Activated B cell treated with CpG ODN at 0.5 μM for 24 hours (primary cell): ENCODE data around the gene AZI2. TPM values are rescaled to one million over a fixed set of nuclear protein-coding genes. Genes with fewer than 3 reads are reported as not detected.

Experiments
- ATAC-seq: fragments of 200-7000 bp; cut with Tn5 transposase; one replicate; pipeline ENCODE4 v1.10.0; 2021; ENCODE audit warnings: low read depth, mild to moderate bottlenecking, moderate library complexity
- CTCF ChIA-PET: fragments of 350-600 bp; sonication (Branson Sonifier 250); formaldehyde crosslinking; loops from one replicate; lab custom pipeline; 2021; ENCODE audit warnings: antibody characterized with exemption; lab: Charles Lee
- POLR2A ChIA-PET: fragments of 350-600 bp; sonication (Branson Sonifier 250); formaldehyde crosslinking; loops from one replicate; lab custom pipeline; 2021; ENCODE audit warnings: antibody characterized with exemption; lab: Charles Lee
- DNase-seq: peaks from one replicate; pipeline ENCODE4 v3.0.0; 2022
- H3K27ac Mint-ChIP-seq: one replicate; pipeline ENCODE4 v1.8.0; 2020; ENCODE audit warnings: mixed read lengths
- H3K27me3 Mint-ChIP-seq: one replicate; pipeline ENCODE4 v1.8.0; 2021; ENCODE audit warnings: mixed read lengths
- H3K36me3 Mint-ChIP-seq: one replicate; pipeline ENCODE4 v1.8.0; 2021; ENCODE audit warnings: low read depth, mixed read lengths
- H3K4me1 Mint-ChIP-seq: one replicate; pipeline ENCODE4 v1.8.0; 2021; ENCODE audit warnings: mixed read lengths
- H3K4me3 Mint-ChIP-seq: one replicate; pipeline ENCODE4 v1.8.0; 2020; ENCODE audit warnings: mild to moderate bottlenecking, mixed read lengths
- H3K9me3 Mint-ChIP-seq: one replicate; pipeline ENCODE4 v1.8.0; 2020; ENCODE audit warnings: mixed read lengths
- CTCF ChIP-seq: fragments of 200-600 bp; IDR thresholded peaks from one replicate; pipeline ENCODE4 v1.8.0; 2022; ENCODE audit warnings: antibody characterized with exemption, mild to moderate bottlenecking
- intact Hi-C: fragments of 100-400 bp; cut with micrococcal nuclease; formaldehyde crosslinking; loops from one replicate; pipeline ENCODE4 v1.15.1; 2024
- total RNA-seq: library from RNA; stranded (reverse); gene quantifications from 2 replicates; pipeline ENCODE4 v1.2.3, GENCODE V29; 2022

Gene AZI2
- total RNA-seq, 1 donor from 2014 or later: 21.8 TPM

GRCh38 chr3:28287046-28287445, 61.6 kb downstream of the AZI2 start:
- Mint-ChIP-seq H3K36me3 (peaks cover 17% of the 10 kb centered on the region), H3K27me3 (no peaks in the 10 kb centered on the region), H3K4me3 (no peak overlapping the region), H3K27ac (no peak overlapping the region), H3K4me1 (no peaks in the 10 kb centered on the region), H3K9me3 (peaks cover 2% of the 10 kb centered on the region)
- ATAC-seq: no peak
- intact Hi-C loops: loop anchor here (2.0 kb wide), 1 partner anchor 574 kb away; no protein-coding TSS in a partner anchor
- no peak for TF ChIP-seq CTCF
- ChIA-PET POLR2A (no interaction called here), CTCF (no interaction called here)
- DNase-seq: no peak

GRCh38 chr3:28286595-28286994, 62.0 kb downstream of the AZI2 start:
- POLR2A ChIA-PET: no interaction called here
- CTCF ChIA-PET: no interaction called here
- Mint-ChIP-seq H3K27ac (no peak overlapping the region), H3K27me3 (no peaks in the 10 kb centered on the region), H3K36me3 (peaks cover 12% of the 10 kb centered on the region), H3K4me1 (no peaks in the 10 kb centered on the region), H3K9me3 (peaks cover 2% of the 10 kb centered on the region), H3K4me3 (no peak overlapping the region)
- DNase-seq (no peak), ATAC-seq (peak; percentile 28)
- intact Hi-C loops: loop anchor here (2.0 kb wide), 1 partner anchor 574 kb away; no protein-coding TSS in a partner anchor
- no peak for TF ChIP-seq CTCF

- H3K36me3 Mint-ChIP-seq: peaks cover 12% of the 10 kb centered on the region
- H3K9me3 Mint-ChIP-seq: no peaks in the 10 kb centered on the region
- no peak overlapping the region for H3K27ac Mint-ChIP-seq
- CTCF ChIA-PET: no interaction called here
- intact Hi-C loops: loop anchor here (5.0 kb wide), 1 partner anchor 33 kb away; no protein-coding TSS in a partner anchor
- no peak for ATAC-seq
- H3K4me3 Mint-ChIP-seq: no peak overlapping the region
- POLR2A ChIA-PET: no interaction called here
- no peaks in the 10 kb centered on the region for H3K4me1 Mint-ChIP-seq
- H3K27me3 Mint-ChIP-seq: no peaks in the 10 kb centered on the region
- no peak for TF ChIP-seq CTCF
- DNase-seq: no peak
Measured at GRCh38 chr3:28280781-28281180, 67.8 kb downstream of the AZI2 start.

- intact Hi-C loops: loop anchor here (5.0 kb wide), 1 partner anchor 32 kb away; no protein-coding TSS in a partner anchor
- no peak for DNase-seq
- Mint-ChIP-seq H3K27ac (no peak overlapping the region), H3K27me3 (no peaks in the 10 kb centered on the region), H3K4me1 (no peaks in the 10 kb centered on the region), H3K36me3 (peaks cover 19% of the 10 kb centered on the region), H3K4me3 (no peak overlapping the region), H3K9me3 (no peaks in the 10 kb centered on the region)
- no peak for ATAC-seq
- ChIA-PET CTCF (no interaction called here), POLR2A (no interaction called here)
- no peak for TF ChIP-seq CTCF
Measured at GRCh38 chr3:28279770-28280169, 68.9 kb downstream of the AZI2 start.

GRCh38 chr3:28278918-28279317, 69.7 kb downstream of the AZI2 start:
- Mint-ChIP-seq H3K4me1 (peaks cover 4% of the 10 kb centered on the region), H3K4me3 (no peak overlapping the region), H3K36me3 (peaks cover 27% of the 10 kb centered on the region), H3K27me3 (no peaks in the 10 kb centered on the region), H3K27ac (no peak overlapping the region), H3K9me3 (peaks cover 5% of the 10 kb centered on the region)
- DNase-seq (no peak), ATAC-seq (no peak)
- TF ChIP-seq CTCF: no peak
- intact Hi-C loops: no loop called here
- ChIA-PET POLR2A (no interaction called here), CTCF (no interaction called here)
